ENCODE results near the gene TAS2R4.
"Not testable (repeated sequence)": the region's sequence is repeated elsewhere in the genome, so short reads cannot be mapped to it uniquely, and the experiment has no call there.

TAS2R4 gene, protein sequence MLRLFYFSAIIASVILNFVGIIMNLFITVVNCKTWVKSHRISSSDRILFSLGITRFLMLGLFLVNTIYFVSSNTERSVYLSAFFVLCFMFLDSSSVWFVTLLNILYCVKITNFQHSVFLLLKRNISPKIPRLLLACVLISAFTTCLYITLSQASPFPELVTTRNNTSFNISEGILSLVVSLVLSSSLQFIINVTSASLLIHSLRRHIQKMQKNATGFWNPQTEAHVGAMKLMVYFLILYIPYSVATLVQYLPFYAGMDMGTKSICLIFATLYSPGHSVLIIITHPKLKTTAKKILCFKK

GRCh38 chr7:141776374-141776773, at the start of gene TAS2R4:
TAS2R4 (plus strand) TSS chr7:141776674; CDS start chr7:141778489, 1,815 bp downstream.
- in situ Hi-C loops (cut with MboI; ENCODE audit: low sequenced_read_pairs): no loop called here

GRCh38 chr7:141729020-141729419, 47.5 kb upstream of the TAS2R4 start:
- in situ Hi-C loops (cut with MboI; ENCODE audit: low sequenced_read_pairs): no loop called here

GRCh38 chr7:141731476-141732149, 44.9 kb upstream of the TAS2R4 start:
- in situ Hi-C loops (cut with MboI; ENCODE audit: low sequenced_read_pairs): no loop called here

DNA sequence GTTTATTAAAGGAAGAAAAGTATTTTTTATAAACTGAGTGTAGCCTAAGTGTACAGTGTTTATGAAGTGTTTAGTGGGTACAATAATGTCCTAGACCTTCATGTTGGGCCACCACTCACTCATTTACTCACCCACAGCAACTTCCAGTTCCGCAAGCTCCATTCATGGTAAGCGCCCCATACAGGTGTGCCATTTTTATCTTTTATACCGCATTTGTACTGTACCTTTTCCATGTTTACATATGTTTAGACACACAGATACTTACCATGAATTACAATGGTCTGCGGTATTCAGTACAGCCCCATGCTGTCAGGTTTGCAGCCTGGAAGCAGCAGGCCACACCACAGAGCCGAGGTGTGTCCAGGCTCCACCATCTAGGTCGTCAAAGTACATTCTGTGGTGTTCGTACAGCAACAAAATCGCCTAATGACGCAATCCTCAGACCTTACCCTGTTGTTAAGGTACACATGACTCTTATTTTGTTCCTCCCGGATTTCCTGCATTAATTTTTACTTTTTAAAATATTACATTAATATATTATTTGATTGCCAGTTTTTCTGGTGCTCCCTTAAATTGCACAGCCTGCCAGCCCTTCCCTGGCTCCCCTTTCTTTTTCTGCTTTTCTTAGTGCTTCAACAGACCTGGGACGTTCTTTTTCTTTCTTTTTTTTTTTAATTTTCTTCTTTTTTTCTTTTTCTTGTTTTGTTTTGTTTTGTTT, 39.2 kb upstream of the TAS2R4 start:
- in situ Hi-C loops (cut with MboI; ENCODE audit: low sequenced_read_pairs): no loop called here

DNA sequence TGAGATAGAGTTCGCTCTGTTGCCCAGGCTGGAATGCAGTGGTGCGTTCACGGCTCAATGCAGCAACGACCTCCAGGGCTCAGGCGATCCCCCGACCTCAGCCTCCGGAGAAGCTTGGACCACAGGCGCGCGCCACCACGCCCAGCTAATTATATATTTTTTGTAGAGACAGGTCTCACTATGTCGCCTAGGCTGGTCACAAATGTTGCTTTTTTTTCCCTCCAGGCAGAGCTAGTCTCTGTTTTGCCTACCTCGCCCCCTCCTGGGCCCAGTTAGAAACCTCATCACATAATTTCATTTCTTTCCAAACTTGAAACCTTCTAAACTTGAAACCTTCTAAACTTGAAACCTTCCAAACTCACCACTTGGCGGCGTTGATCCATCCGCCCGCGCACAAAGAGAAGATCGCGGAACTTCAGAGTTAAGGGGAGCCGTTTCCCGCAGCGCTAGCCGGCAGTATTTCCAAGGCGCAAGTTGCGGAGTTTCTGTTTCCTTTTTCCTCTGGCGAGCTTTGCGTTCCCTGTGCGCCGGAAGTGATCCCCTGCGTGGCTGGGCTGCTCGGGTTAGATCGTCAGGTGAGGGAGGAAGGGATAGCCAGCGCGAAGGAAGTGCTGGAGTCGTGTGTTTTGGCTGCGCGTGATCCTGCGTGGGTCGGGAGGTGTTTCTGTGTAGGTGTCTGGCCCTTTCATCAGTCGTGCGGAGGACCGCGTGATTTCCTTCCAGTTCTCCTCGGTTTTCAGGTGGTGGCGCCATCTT, 38.5 kb upstream of the TAS2R4 start, which contains the start of gene SSBP1:
SSBP1 (plus strand) TSS at position 523 of the 756 bp plus-strand sequence. CDS start 809 bp downstream, outside the sequence.
- in situ Hi-C loops (cut with MboI; ENCODE audit: low sequenced_read_pairs): no loop called here

GRCh38 chr7:141738592-141739013, 37.9 kb upstream of the TAS2R4 start:
- in situ Hi-C loops (cut with MboI; ENCODE audit: low sequenced_read_pairs): no loop called here

DNA sequence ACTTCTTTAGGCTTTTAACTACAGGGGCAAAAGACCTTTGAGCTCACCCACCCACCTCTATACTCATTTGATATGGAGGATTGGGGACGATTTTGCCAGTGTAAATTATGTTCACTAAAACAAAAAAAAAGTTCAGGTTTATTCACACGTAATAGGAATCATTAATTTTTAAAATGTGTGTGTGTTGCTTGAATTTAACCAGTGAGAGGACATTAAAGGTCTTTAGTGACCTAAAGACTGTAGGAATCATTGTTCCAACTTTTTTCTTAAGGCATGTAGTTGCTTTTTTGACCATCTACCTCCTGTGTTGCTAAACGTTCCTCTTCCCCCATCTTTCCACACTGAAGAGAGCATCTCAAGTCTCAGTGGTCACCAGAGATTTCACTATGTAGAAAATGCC, 37.2 kb upstream of the TAS2R4 start:
- in situ Hi-C loops (cut with MboI; ENCODE audit: low sequenced_read_pairs): no loop called here

- in situ Hi-C loops (cut with MboI; ENCODE audit: low sequenced_read_pairs): no loop called here
These were observed 34.2 kb upstream of the TAS2R4 start for GRCh38 chr7:141742229-141742628.

- in situ Hi-C loops (cut with MboI; ENCODE audit: low sequenced_read_pairs): no loop called here
These were observed 32.3 kb upstream of the TAS2R4 start for GRCh38 chr7:141744131-141744530.

GRCh38 chr7:141748396-141748795, 28.1 kb upstream of the TAS2R4 start:
- in situ Hi-C loops (cut with MboI; ENCODE audit: low sequenced_read_pairs): no loop called here

GRCh38 chr7:141751904-141752303, 24.6 kb upstream of the TAS2R4 start:
- in situ Hi-C loops (cut with MboI; ENCODE audit: low sequenced_read_pairs): not testable (repeated sequence)

- in situ Hi-C loops (cut with MboI; ENCODE audit: low sequenced_read_pairs): no loop called here
These were observed 23.8 kb upstream of the TAS2R4 start for GRCh38 chr7:141752634-141753033.

DNA sequence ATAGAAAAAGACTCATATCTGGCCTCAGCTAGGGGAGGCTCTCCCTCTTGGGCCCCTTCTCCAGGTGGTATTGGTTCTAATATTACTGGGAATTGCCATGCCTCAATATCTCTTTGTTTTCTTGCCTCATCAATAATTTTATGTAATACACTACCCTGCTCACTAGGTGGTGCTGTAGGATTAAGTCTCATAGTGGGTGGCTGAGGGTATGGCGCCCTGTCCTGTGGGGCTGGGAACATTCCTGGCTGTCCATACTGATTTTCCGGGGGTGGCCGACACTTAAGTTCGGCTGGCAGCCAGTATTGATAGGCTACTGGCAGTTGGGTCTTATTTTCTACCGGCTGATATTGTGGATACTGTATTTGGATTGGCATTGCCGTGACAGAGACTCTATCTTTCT, 21.5 kb upstream of the TAS2R4 start:
- in situ Hi-C loops (cut with MboI; ENCODE audit: low sequenced_read_pairs): no loop called here

DNA sequence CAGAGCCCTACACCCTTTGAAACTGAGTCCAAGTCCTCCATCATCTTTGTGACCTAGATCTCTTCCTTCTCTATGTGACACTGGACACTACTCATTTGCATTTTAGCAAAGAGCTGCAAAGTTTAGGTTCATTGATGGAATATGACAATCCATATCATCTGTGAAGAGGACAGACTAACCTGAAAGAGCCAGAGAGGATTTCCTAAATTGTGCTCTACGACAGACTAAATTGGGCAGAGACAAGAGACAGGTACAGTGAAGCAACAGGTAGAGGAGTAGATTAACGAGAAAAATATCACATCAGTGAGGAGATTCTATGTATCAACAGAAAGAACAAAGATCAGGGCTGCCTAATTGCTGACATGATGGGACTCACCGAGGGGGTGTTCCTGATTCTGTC, 12.7 kb upstream of the TAS2R4 start, which contains the start of gene TAS2R3:
TAS2R3 (plus strand) TSS at position 301 of the 400 bp plus-strand sequence; CDS start at position 363, 62 bp downstream.
- in situ Hi-C loops (cut with MboI; ENCODE audit: low sequenced_read_pairs): no loop called here

DNA sequence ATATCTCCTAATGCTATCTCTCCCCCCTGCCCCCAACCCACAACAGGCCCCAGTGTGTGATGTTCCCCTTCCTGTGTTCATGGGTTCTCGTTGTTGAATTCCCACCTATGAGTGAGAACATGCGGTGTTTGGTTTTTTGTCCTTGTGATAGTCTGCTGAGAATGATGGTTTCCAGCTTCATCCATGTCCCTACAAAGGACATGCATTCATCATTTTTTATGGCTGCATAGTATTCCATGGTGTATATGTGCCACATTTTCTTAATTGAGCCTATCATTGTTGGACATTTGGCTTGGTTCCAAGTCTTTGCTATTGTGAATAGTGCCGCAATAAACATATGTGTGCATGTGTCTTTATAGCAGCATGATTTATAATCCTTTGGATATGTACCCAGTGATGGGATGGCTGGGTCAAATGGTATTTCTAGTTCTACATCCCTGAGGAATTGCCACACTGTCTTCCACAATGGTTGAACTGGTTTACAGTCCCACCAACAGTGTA, 6.3 kb upstream of the TAS2R4 start:
- in situ Hi-C loops (cut with MboI; ENCODE audit: low sequenced_read_pairs): not testable (repeated sequence)

- in situ Hi-C loops (cut with MboI; ENCODE audit: low sequenced_read_pairs): no loop called here
These were observed 9.5 kb downstream of the TAS2R4 start for GRCh38 chr7:141785706-141786552.

- in situ Hi-C loops (cut with MboI; ENCODE audit: low sequenced_read_pairs): no loop called here
These were observed 11.8 kb downstream of the TAS2R4 start for GRCh38 chr7:141788296-141788695.

DNA sequence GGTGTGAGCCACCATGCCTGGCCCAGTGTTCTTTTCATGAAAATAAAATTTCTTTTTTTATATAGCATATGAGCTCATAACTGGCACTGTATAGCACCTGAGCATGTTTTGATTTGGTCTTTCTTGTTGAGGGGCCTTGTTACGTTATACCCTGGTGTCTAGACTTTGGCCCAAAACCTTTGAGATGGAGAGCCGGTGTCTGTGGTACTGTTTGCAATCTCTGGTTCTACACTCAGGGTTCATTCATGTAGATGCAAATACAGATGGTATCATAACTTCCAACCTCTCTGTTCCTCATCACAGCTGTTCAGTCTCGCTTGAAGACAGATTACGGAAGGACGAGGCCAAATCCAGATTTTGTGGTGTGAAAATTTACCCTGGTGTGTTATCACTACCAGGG, 13.4 kb downstream of the TAS2R4 start, which contains the start of gene TAS2R5:
TAS2R5 (plus strand) TSS at position 301 of the 400 bp plus-strand sequence. CDS start 145 bp downstream, outside the sequence.
- in situ Hi-C loops (cut with MboI; ENCODE audit: low sequenced_read_pairs): no loop called here

DNA sequence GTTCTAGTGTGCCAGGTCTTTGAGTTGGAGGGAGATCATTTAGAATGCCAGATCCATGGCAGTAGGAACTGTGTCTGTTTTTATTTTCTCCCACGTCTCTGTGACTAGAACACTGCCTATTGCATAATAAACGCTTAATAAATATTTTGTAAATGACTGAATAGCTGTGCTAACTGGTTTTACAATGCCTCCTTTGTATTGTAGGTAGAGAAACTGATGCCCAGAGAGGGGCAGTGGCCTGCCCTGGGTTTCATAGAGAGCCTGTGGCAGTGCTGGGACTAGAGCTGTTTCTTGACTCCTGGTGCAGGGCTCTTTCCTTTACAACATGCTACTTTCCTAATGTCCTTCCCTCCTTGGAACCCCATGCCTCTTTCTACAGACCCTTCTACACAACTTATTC, 16.1 kb downstream of the TAS2R4 start:
- in situ Hi-C loops (cut with MboI; ENCODE audit: low sequenced_read_pairs): no loop called here

DNA sequence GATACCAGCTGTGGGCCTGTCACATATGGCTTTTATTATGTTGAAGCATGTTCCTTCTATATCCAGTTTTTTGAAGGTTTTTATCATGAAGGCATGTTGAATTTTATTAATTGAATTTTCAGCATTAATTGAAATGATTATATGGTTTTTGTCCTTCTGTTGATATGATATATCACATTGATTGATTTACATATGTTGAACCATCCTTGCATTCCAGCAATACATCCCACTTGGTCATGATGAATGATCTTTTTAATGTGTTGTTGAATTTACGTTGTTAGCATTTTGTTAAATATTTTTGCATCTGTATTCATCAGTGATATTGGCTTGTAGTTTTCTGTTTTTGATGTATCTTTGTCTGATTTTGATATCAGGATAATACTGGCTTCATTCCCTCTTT, 43.6 kb downstream of the TAS2R4 start:
- in situ Hi-C loops (cut with MboI; ENCODE audit: low sequenced_read_pairs): no loop called here
